Breast epithelium (tissue), 4 donors: ENCODE measurements around the gene CRTC1. TPM values are rescaled to one million over a fixed set of nuclear protein-coding genes. Genes with fewer than 3 reads are reported as not detected.

ENCODE experiments used
- DNase-seq, 2 donors: peaks; one replicate each; pipeline ENCODE4 v3.0.0-alpha.2; 2019; ENCODE audit warnings: low spot score in 2 of 2
- H3K27ac ChIP-seq, 2 donors: fragments of 200-600 bp; sonication (generic) in 1 of 2; one replicate each; pipeline ENCODE4 v1.5.1; 2016 to 2019; ENCODE audit warnings: mild to moderate bottlenecking in 1 of 2
- H3K27me3 ChIP-seq, 2 donors: fragments of 200-600 bp; sonication (generic) in 1 of 2; one replicate each; pipeline versions ENCODE4 v1.5.1 to v1.6.0; 2017 to 2019; ENCODE audit warnings: control low read depth in 1 of 2, mild to moderate bottlenecking in 1 of 2
- H3K36me3 ChIP-seq: fragments of 200-600 bp; one replicate; pipeline ENCODE4 v1.5.1; 2019
- H3K4me1 ChIP-seq, 2 donors: fragments of 200-600 bp; sonication (generic); one replicate each; pipeline ENCODE4 v1.5.1; 2016 to 2019; ENCODE audit warnings: control low read depth in 1 of 2
- H3K4me3 ChIP-seq, 3 donors: fragments of 200-600 bp; sonication (generic); 1 replicate in 2 of 3; 2 replicates in 1 of 3; pipeline ENCODE4 v1.5.1; 2016 to 2019; ENCODE audit warnings: mild to moderate bottlenecking in 3 of 3, moderate library complexity in 2 of 3
- H3K9me3 ChIP-seq, 2 donors: fragments of 200-600 bp; sonication (generic) in 1 of 2; one replicate each; pipeline ENCODE4 v1.5.1; 2016 to 2019; ENCODE audit warnings: control low read depth in 1 of 2
- CTCF ChIP-seq, 3 donors: fragments of 450-650 bp; IDR thresholded peaks; one replicate each; pipeline ENCODE4 v1.5.1; 2016 to 2017; ENCODE audit warnings: antibody characterized with exemption in 3 of 3, mild to moderate bottlenecking in 3 of 3, moderate library complexity in 3 of 3
- POLR2A ChIP-seq: fragments of 450-650 bp; IDR thresholded peaks from one replicate; pipeline ENCODE4 v1.6.1; 2016; ENCODE audit warnings: antibody characterized with exemption, mild to moderate bottlenecking, moderate library complexity
- POLR2AphosphoS5 ChIP-seq, 3 donors: sonication (generic); formaldehyde crosslinking; IDR thresholded peaks; one replicate each; pipeline ENCODE4 v1.6.1; 2017; ENCODE audit warnings: antibody characterized with exemption in 3 of 3
- intact Hi-C: fragments of 100-400 bp; cut with DNase I; formaldehyde crosslinking; loops from one replicate; pipeline ENCODE4 v1.15.1; 2023; ENCODE audit warnings: low total_unique reads
- total RNA-seq, 3 donors: library from RNA; depleted of rRNA; stranded (reverse); fragments of >200 nt; gene quantifications; one replicate each; pipeline ENCODE4 v1.1.0, GENCODE V29; 2016

Gene CRTC1
- total RNA-seq, 3 donors from 2014 or later: 4.8 to 6.1 (median 5.9) TPM

GRCh38 chr19:18666317-18666716 lies 17.2 kb upstream of the CRTC1 start:
- H3K27me3 ChIP-seq: no peaks in the 10 kb centered on the region
- intact Hi-C loops: no loop called here
- peaks cover 4% of the 10 kb centered on the region for H3K36me3 ChIP-seq
- DNase-seq: no peak
- H3K9me3 ChIP-seq: no peaks in the 10 kb centered on the region
- TF ChIP-seq POLR2AphosphoS5 (IDR thresholded peaks at IDR 0.05) (no peak), POLR2A (no peak), CTCF (IDR thresholded peaks at IDR 0.05) (no peak)
- no peak overlapping the region for H3K4me3 ChIP-seq
- no peaks in the 10 kb centered on the region for H3K4me1 ChIP-seq
- peak overlapping the region in 1 of 2 donors; percentile 38 for H3K27ac ChIP-seq

GRCh38 chr19:18666784-18667183 lies 16.7 kb upstream of the CRTC1 start:
- Histone ChIP-seq H3K4me3 (no peak overlapping the region), H3K4me1 (no peaks in the 10 kb centered on the region), H3K27me3 (no peaks in the 10 kb centered on the region), H3K27ac (no peak overlapping the region), H3K36me3 (peaks cover 4% of the 10 kb centered on the region), H3K9me3 (no peaks in the 10 kb centered on the region)
- no peak for TF ChIP-seq POLR2AphosphoS5 (IDR thresholded peaks at IDR 0.05)
- no peak for TF ChIP-seq POLR2A
- no peak for TF ChIP-seq CTCF (IDR thresholded peaks at IDR 0.05)
- no peak for DNase-seq
- intact Hi-C loops: no loop called here

GRCh38 chr19:18667531-18668251 lies 15.8 kb upstream of the CRTC1 start:
- Histone ChIP-seq H3K4me3 (no peak overlapping the region), H3K36me3 (peaks cover 4% of the 10 kb centered on the region), H3K27ac (no peak overlapping the region), H3K4me1 (no peaks in the 10 kb centered on the region), H3K27me3 (no peaks in the 10 kb centered on the region), H3K9me3 (no peaks in the 10 kb centered on the region)
- intact Hi-C loops: no loop called here
- DNase-seq: no peak
- no peak for TF ChIP-seq POLR2AphosphoS5 (IDR thresholded peaks at IDR 0.05)
- TF ChIP-seq CTCF (IDR thresholded peaks at IDR 0.05): no peak

GRCh38 chr19:18668252-18668631 lies 15.2 kb upstream of the CRTC1 start:
- no peak overlapping the region for H3K27ac ChIP-seq
- peaks cover 4% of the 10 kb centered on the region for H3K36me3 ChIP-seq
- H3K4me1 ChIP-seq: no peaks in the 10 kb centered on the region
- no peak overlapping the region for H3K4me3 ChIP-seq
- TF ChIP-seq POLR2AphosphoS5 (IDR thresholded peaks at IDR 0.05) (no peak), CTCF (IDR thresholded peaks at IDR 0.05) (no peak), POLR2A (no peak)
- DNase-seq: no peak
- H3K9me3 ChIP-seq: no peaks in the 10 kb centered on the region
- intact Hi-C loops: no loop called here
- no peaks in the 10 kb centered on the region for H3K27me3 ChIP-seq

GRCh38 chr19:18668744-18669523 lies 14.5 kb upstream of the CRTC1 start:
- peaks cover 4% of the 10 kb centered on the region for H3K36me3 ChIP-seq
- intact Hi-C loops: no loop called here
- H3K4me1 ChIP-seq: no peaks in the 10 kb centered on the region
- no peak for TF ChIP-seq POLR2A
- TF ChIP-seq CTCF (IDR thresholded peaks at IDR 0.05): no peak
- TF ChIP-seq POLR2AphosphoS5 (IDR thresholded peaks at IDR 0.05): no peak
- no peaks in the 10 kb centered on the region for H3K9me3 ChIP-seq
- no peak overlapping the region for H3K4me3 ChIP-seq
- no peak for DNase-seq
- no peaks in the 10 kb centered on the region for H3K27me3 ChIP-seq
- H3K27ac ChIP-seq: no peak overlapping the region
